GM23338 (cell line): Measurements from ENCODE around the gene SRP68.

ENCODE experiments used
- JUNB ChIP-seq: IDR thresholded peaks from one replicate; pipeline ENCODE4 v1.6.1; 2016; ENCODE audit warnings: antibody characterized with exemption; ENCODE audit not compliant: unreplicated experiment
- POLR2AphosphoS5 ChIP-seq: IDR thresholded peaks from 2 replicates; pipeline ENCODE4 v1.6.1; 2016; ENCODE audit warnings: antibody characterized with exemption, low read depth
- TF ChIP-seq, protein P1 (sequence below), 2 experiments: fragments of 200-600 bp in 1 of 2; sonication (generic) in 1 of 2; conservative IDR thresholded peaks; 2 replicates each; pipeline versions ENCODE4 v1.5.1 to v1.6.1; 2016 to 2017; ENCODE audit warnings: antibody characterized with exemption in 2 of 2, low read depth in 2 of 2, mild to moderate bottlenecking in 2 of 2, moderate library complexity in 1 of 2
- TF ChIP-seq, protein P2 (sequence below): IDR thresholded peaks from one replicate; pipeline ENCODE4 v1.6.1; 2018; ENCODE audit warnings: antibody characterized with exemption; ENCODE audit not compliant: unreplicated experiment

DNA sequence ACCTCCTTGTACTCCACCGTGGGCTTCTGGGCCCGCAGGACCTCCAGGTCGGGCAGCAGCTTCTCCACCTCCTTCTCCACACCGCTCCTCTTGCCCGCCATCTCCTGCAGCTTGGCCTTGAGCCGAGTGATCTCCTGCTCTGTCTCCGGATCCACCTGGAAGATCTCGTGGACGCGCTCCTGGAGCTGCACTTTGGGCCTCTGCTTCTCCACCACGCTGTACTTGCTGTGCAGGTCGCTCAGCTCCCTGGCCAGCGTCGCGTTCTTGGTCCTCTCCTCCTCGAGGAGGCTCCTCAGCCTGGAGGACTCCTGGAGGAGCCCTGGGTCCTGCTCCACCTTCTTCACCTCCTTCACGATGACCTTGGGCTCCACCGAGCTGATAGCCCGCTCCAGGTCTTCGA is 62.9 kb downstream of the SRP68 start:
- TF ChIP-seq, protein P1, sequence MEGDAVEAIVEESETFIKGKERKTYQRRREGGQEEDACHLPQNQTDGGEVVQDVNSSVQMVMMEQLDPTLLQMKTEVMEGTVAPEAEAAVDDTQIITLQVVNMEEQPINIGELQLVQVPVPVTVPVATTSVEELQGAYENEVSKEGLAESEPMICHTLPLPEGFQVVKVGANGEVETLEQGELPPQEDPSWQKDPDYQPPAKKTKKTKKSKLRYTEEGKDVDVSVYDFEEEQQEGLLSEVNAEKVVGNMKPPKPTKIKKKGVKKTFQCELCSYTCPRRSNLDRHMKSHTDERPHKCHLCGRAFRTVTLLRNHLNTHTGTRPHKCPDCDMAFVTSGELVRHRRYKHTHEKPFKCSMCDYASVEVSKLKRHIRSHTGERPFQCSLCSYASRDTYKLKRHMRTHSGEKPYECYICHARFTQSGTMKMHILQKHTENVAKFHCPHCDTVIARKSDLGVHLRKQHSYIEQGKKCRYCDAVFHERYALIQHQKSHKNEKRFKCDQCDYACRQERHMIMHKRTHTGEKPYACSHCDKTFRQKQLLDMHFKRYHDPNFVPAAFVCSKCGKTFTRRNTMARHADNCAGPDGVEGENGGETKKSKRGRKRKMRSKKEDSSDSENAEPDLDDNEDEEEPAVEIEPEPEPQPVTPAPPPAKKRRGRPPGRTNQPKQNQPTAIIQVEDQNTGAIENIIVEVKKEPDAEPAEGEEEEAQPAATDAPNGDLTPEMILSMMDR (conservative IDR thresholded peaks at IDR 0.05; ENCODE audit: low read depth in 2 of 2): no peak
- TF ChIP-seq POLR2AphosphoS5 (no peak), JUNB (no peak)
- TF ChIP-seq, protein P2, sequence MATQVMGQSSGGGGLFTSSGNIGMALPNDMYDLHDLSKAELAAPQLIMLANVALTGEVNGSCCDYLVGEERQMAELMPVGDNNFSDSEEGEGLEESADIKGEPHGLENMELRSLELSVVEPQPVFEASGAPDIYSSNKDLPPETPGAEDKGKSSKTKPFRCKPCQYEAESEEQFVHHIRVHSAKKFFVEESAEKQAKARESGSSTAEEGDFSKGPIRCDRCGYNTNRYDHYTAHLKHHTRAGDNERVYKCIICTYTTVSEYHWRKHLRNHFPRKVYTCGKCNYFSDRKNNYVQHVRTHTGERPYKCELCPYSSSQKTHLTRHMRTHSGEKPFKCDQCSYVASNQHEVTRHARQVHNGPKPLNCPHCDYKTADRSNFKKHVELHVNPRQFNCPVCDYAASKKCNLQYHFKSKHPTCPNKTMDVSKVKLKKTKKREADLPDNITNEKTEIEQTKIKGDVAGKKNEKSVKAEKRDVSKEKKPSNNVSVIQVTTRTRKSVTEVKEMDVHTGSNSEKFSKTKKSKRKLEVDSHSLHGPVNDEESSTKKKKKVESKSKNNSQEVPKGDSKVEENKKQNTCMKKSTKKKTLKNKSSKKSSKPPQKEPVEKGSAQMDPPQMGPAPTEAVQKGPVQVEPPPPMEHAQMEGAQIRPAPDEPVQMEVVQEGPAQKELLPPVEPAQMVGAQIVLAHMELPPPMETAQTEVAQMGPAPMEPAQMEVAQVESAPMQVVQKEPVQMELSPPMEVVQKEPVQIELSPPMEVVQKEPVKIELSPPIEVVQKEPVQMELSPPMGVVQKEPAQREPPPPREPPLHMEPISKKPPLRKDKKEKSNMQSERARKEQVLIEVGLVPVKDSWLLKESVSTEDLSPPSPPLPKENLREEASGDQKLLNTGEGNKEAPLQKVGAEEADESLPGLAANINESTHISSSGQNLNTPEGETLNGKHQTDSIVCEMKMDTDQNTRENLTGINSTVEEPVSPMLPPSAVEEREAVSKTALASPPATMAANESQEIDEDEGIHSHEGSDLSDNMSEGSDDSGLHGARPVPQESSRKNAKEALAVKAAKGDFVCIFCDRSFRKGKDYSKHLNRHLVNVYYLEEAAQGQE: no peak
